Heart left ventricle (tissue), 13 donors: Measurements from ENCODE around the gene CTCFL.

ENCODE experiments used
- POLR2A ChIP-seq, 2 donors: fragments of 450-650 bp; IDR thresholded peaks; one replicate each; pipeline ENCODE4 v1.6.1; 2017; ENCODE audit warnings: antibody characterized with exemption in 2 of 2, mild to moderate bottlenecking in 2 of 2, moderate library complexity in 2 of 2
- TF ChIP-seq, protein P1 (sequence below), 12 donors: fragments of 200-600 bp; sonication (generic) in 4 of 12; IDR thresholded peaks; one replicate each; pipeline versions ENCODE4 v1.5.0 to v1.8.0; 2018 to 2022; ENCODE audit warnings: antibody characterized with exemption in 12 of 12, mild to moderate bottlenecking in 5 of 12
- donor health status: ischemic (EF 13 %, LVEDD 7.1; RV severe dilation, severe dysfunction).
- donor health status: DM: no; HTN: yes; CAD: no.
- donor health status: DM: no; HTN: no; CAD: no.
- donor health status: ischemic (EF 25% LVEDD 6.9; RV normal size, moderate dysfunction).
- donor health status: ischemic (EF 25% LVEDD 5.7; RV mildly dilated, moderate dysfunction).
- donor health status: ischemic (EF 35%, LVEDD 5.7; RV mildly dilated, moderate dysfunction).
- donor health status: nonischemic (EF 11% LVEDD 7.7; RV severe dilation, severe dysfunction).
- donor health status: DM: yes; HTN: yes; CAD: no.
- donor health status: PGD.
- donor health status: ischemic (EF 29% LVEDD 5.4; RV normal size, mild dysfunction).
- donor health status: nonischemic (EF 23%, LVEDD 6.1; RV moderate dilation, normal function).

GRCh38 chr20:57522380-57523140 lies 2.4 kb downstream of the CTCFL start:
- TF ChIP-seq, protein P1, sequence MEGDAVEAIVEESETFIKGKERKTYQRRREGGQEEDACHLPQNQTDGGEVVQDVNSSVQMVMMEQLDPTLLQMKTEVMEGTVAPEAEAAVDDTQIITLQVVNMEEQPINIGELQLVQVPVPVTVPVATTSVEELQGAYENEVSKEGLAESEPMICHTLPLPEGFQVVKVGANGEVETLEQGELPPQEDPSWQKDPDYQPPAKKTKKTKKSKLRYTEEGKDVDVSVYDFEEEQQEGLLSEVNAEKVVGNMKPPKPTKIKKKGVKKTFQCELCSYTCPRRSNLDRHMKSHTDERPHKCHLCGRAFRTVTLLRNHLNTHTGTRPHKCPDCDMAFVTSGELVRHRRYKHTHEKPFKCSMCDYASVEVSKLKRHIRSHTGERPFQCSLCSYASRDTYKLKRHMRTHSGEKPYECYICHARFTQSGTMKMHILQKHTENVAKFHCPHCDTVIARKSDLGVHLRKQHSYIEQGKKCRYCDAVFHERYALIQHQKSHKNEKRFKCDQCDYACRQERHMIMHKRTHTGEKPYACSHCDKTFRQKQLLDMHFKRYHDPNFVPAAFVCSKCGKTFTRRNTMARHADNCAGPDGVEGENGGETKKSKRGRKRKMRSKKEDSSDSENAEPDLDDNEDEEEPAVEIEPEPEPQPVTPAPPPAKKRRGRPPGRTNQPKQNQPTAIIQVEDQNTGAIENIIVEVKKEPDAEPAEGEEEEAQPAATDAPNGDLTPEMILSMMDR (IDR thresholded peaks at IDR 0.05) = no peak
- no peak for TF ChIP-seq POLR2A (IDR thresholded peaks at IDR 0.05)
